Bone marrow (tissue), 2 donors: ENCODE results near the gene RASAL2.
"Not testable (repeated sequence)": the region's sequence is repeated elsewhere in the genome, so short reads cannot be mapped to it uniquely, and the experiment has no call there.

Experiments used
- DNase-seq, 2 donors: peaks; one replicate each; lab custom pipeline; 2025; lab: John Stamatoyannopoulos, UW

RASAL2 gene

GRCh38 chr1:178165196-178165595 is 71.3 kb downstream of the RASAL2 start:
- DNase-seq: no peak

- DNase-seq: no peak
These were observed 72.6 kb downstream of the RASAL2 start for GRCh38 chr1:178166429-178167024.

- no peak for DNase-seq
These were observed 74.6 kb downstream of the RASAL2 start for GRCh38 chr1:178168536-178168935.

GRCh38 chr1:178169649-178170048 is 75.7 kb downstream of the RASAL2 start:
- no peak for DNase-seq

- no peak for DNase-seq
These were observed 79.0 kb downstream of the RASAL2 start for GRCh38 chr1:178172939-178173338.

GRCh38 chr1:178174539-178174938 is 80.6 kb downstream of the RASAL2 start:
- no peak for DNase-seq

GRCh38 chr1:178180405-178180804 is 86.5 kb downstream of the RASAL2 start:
- no peak for DNase-seq

GRCh38 chr1:178183796-178184195 is 89.9 kb downstream of the RASAL2 start:
- no peak for DNase-seq

GRCh38 chr1:178188306-178188705 is 94.4 kb downstream of the RASAL2 start:
- DNase-seq: no peak

- DNase-seq: peak in 1 of 2 donors; percentile 20
These were observed 95.9 kb downstream of the RASAL2 start for GRCh38 chr1:178189814-178190213.

- DNase-seq: no peak
These were observed 97.0 kb downstream of the RASAL2 start for GRCh38 chr1:178190881-178191280.

GRCh38 chr1:178192686-178193085 is 98.8 kb downstream of the RASAL2 start:
- peak in 1 of 2 donors; percentile 62 for DNase-seq

- DNase-seq: no peak
These were observed 102.7 kb downstream of the RASAL2 start for GRCh38 chr1:178196631-178197030.

GRCh38 chr1:178202095-178202494 is 108.2 kb downstream of the RASAL2 start:
- not testable (repeated sequence) for DNase-seq

GRCh38 chr1:178202546-178202945 is 108.6 kb downstream of the RASAL2 start:
- not testable (repeated sequence) for DNase-seq

GRCh38 chr1:178208269-178208856 is 114.5 kb downstream of the RASAL2 start:
- not testable (repeated sequence) for DNase-seq

GRCh38 chr1:178209935-178210334 is 116.0 kb downstream of the RASAL2 start:
- no peak for DNase-seq

- DNase-seq: no peak
These were observed 124.6 kb downstream of the RASAL2 start for GRCh38 chr1:178218550-178218949.

GRCh38 chr1:178220094-178220493 is 126.2 kb downstream of the RASAL2 start:
- no peak for DNase-seq

GRCh38 chr1:178223289-178223688 is 129.4 kb downstream of the RASAL2 start:
- DNase-seq: no peak

- no peak for DNase-seq
These were observed 130.5 kb downstream of the RASAL2 start for GRCh38 chr1:178224358-178224757.

- DNase-seq: no peak
These were observed 137.0 kb downstream of the RASAL2 start for GRCh38 chr1:178230881-178231409.

- DNase-seq: no peak
These were observed 138.2 kb downstream of the RASAL2 start for GRCh38 chr1:178232108-178232507.

GRCh38 chr1:178232949-178233348 is 139.0 kb downstream of the RASAL2 start:
- DNase-seq: no peak
